ENCODE data around the gene AUP1. TPM values are rescaled to one million over a fixed set of nuclear protein-coding genes. Genes with fewer than 3 reads are reported as not detected.

The AUP1 gene
- total and polyA plus RNA-seq, 10 of the 15 experiments (the other 5 are each of a cell fraction or from before 2014, with no cell fraction given): 39.1 to 215 (median 138) TPM

DNA sequence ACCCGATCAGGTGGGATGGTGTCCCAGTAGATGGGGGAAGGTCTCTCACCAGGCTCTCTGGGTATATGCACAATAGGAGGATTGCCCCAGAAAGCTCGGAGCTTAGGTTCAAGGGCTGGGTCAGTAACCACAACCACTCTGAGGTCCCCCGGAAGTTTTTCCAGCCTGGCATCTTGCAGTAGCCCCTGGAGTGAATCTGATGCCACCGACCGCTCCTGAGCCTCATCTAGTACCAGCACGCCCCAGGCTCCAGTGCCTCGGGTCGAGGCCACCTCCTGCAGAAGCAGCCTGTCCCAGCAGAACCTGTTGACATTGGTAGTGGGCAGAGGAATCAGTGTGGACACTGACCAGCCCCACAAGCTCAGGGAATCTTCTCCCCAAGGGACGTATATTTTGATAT is 5.5 kb downstream of the AUP1 start:
- Histone ChIP-seq H3K4me1 (ENCODE audit: control insufficient read depth, insufficient read depth, low read length) (peaks cover 21% of the 10 kb centered on the region), H2AFZ (ENCODE audit: control insufficient read depth, low read depth, low read length) (no peak overlapping the region), H3K9ac (ENCODE audit: control insufficient read depth, insufficient read depth, low read length) (no peak overlapping the region), H3K4me2 (ENCODE audit: control insufficient read depth, insufficient read depth) (no peak overlapping the region), H3K4me3 (no peak overlapping the region), H3K9me3 (replicated peaks; ENCODE audit: control insufficient read depth, insufficient read depth, low read length) (no peaks in the 10 kb centered on the region), H3K27ac (ENCODE audit: control insufficient read depth, insufficient read depth) (no peak overlapping the region), H3K36me3 (ENCODE audit: control insufficient read depth in 2 of 2, insufficient read depth in 2 of 2, low read length in 1 of 2) (peaks cover 12 to 17% of the 10 kb centered on the region in 2 experiments), H3K79me2 (ENCODE audit: control insufficient read depth, insufficient read depth, low read length) (peaks cover 18% of the 10 kb centered on the region), H3K27me3 (replicated peaks in 1 of 2; ENCODE audit: control insufficient read depth in 2 of 2, insufficient read depth in 2 of 2, low read length in 1 of 2) (no peaks in the 10 kb centered on the region), H4K20me1 (ENCODE audit: control insufficient read depth, insufficient read depth) (no peaks in the 10 kb centered on the region)
- in situ Hi-C loops (cut with MboI): no loop called here
- intact Hi-C loops (cut with micrococcal nuclease; ENCODE audit: unreplicated experiment): no loop called here
- FAIRE-seq (no peak), DNase-seq (ENCODE audit: low read depth, low spot score) (no peak), ATAC-seq (no peak)
- RAD21 ChIA-PET (ENCODE audit: unreplicated experiment): no interaction called here
- POLR2A ChIA-PET: no interaction called here
- no TSS peak for BruUV-seq (replicated peaks)
- TF ChIP-seq POLR2AphosphoS5 (IDR thresholded peaks at IDR 0.05; ENCODE audit: low read length) (no peak), NFXL1 (IDR thresholded peaks at IDR 0.05; ENCODE audit: borderline replicate concordance) (no peak), NBN (IDR thresholded peaks at IDR 0.05) (no peak), ZSCAN29 (IDR thresholded peaks at IDR 0.05) (no peak), POLR2A (IDR thresholded peaks at IDR 0.05; ENCODE audit: low read depth, low read length) (no peak), SUZ12 (IDR thresholded peaks at IDR 0.05; ENCODE audit: unreplicated experiment) (no peak)
- CTCF ChIA-PET: no interaction called here
- SMC1A ChIA-PET (ENCODE audit: uncharacterized antibody, unreplicated experiment): no interaction called here
- WGBS (ENCODE audit: insufficient coverage, insufficient replicate concordance, low lambda C conversion rate, missing lambda C conversion rate): 84% methylated on average over 9 of the region's 9 CpGs

DNA sequence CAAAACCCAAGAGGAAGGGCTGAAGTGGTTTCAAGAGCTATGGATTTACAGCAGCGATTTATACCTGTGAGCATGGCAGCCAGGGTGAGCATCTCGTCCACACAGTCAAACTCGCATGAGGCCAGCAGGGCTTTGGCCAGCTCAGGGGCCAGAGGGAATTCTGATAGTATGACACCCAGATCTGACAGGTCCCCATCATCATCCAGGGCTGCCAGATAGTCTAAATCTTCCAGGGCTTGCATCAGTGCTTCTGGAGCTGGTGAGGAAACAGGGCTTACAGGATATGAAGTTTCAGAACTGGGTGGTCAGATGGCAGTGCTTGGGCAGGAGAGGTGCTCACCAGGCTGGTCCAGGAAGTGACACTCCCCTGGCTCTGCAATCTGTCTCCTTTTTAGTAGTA is 7.0 kb downstream of the AUP1 start:
- SMC1A ChIA-PET (ENCODE audit: uncharacterized antibody, unreplicated experiment): interaction anchor here (0.9 to 2.3 kb wide), 2 partner anchors 16 to 66 kb away, joined by 4 to 8 read pairs; partner anchors contain the start of gene PCGF1
- 85% methylated on average over 3 of the region's 3 CpGs for whole genome bisulfite sequencing (ENCODE audit: insufficient coverage, insufficient replicate concordance, low lambda C conversion rate, missing lambda C conversion rate)
- in situ Hi-C loops (cut with MboI): no loop called here
- DNase-seq (ENCODE audit: low read depth, low spot score) (no peak), ATAC-seq (no peak), FAIRE-seq (no peak)
- H3K4me1 ChIP-seq (ENCODE audit: control insufficient read depth, insufficient read depth, low read length): peaks cover 11% of the 10 kb centered on the region
- no peak overlapping the region for H3K27ac ChIP-seq (ENCODE audit: control insufficient read depth, insufficient read depth)
- H2AFZ ChIP-seq (ENCODE audit: control insufficient read depth, low read depth, low read length): no peak overlapping the region
- POLR2A ChIA-PET: interaction anchor here (0.5 to 1.8 kb wide), 2 partner anchors 14 to 146 kb away, joined by 3 to 5 read pairs; partner anchors contain the start of gene PCGF1
- no peaks in the 10 kb centered on the region for H4K20me1 ChIP-seq (ENCODE audit: control insufficient read depth, insufficient read depth)
- peaks cover 4% of the 10 kb centered on the region for H3K79me2 ChIP-seq (ENCODE audit: control insufficient read depth, insufficient read depth, low read length)
- no peaks in the 10 kb centered on the region for H3K27me3 ChIP-seq (replicated peaks in 1 of 2; ENCODE audit: control insufficient read depth in 2 of 2, insufficient read depth in 2 of 2, low read length in 1 of 2)
- RAD21 ChIA-PET (ENCODE audit: unreplicated experiment): no interaction called here
- TF ChIP-seq TARDBP (IDR thresholded peaks at IDR 0.05; ENCODE audit: borderline replicate concordance): no peak
- no peak for TF ChIP-seq SMARCA5 (IDR thresholded peaks at IDR 0.05)
- TF ChIP-seq EP300 (IDR thresholded peaks at IDR 0.05; ENCODE audit: borderline replicate concordance in 1 of 2, control insufficient read depth in 1 of 2, low read depth in 2 of 2, low read length in 2 of 2): no peak
- no peak for TF ChIP-seq ZNF384 (IDR thresholded peaks at IDR 0.05; ENCODE audit: borderline replicate concordance, low read depth, low read length)
- no peak for TF ChIP-seq CHD2 (IDR thresholded peaks at IDR 0.05; ENCODE audit: borderline replicate concordance, low read depth, low read length)
- TF ChIP-seq GATAD2B (conservative IDR thresholded peaks at IDR 0.05; ENCODE audit: low read depth): no peak
- TF ChIP-seq, protein P1, sequence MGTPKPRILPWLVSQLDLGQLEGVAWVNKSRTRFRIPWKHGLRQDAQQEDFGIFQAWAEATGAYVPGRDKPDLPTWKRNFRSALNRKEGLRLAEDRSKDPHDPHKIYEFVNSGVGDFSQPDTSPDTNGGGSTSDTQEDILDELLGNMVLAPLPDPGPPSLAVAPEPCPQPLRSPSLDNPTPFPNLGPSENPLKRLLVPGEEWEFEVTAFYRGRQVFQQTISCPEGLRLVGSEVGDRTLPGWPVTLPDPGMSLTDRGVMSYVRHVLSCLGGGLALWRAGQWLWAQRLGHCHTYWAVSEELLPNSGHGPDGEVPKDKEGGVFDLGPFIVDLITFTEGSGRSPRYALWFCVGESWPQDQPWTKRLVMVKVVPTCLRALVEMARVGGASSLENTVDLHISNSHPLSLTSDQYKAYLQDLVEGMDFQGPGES (IDR thresholded peaks at IDR 0.05): no peak
- H3K9me3 ChIP-seq (replicated peaks; ENCODE audit: control insufficient read depth, insufficient read depth, low read length): no peaks in the 10 kb centered on the region
- no TSS peak for BruUV-seq (replicated peaks)
- no peak overlapping the region for H3K4me2 ChIP-seq (ENCODE audit: control insufficient read depth, insufficient read depth)
- CTCF ChIA-PET: interaction anchor here (1.0 to 1.2 kb wide), 2 partner anchors 40 to 65 kb away, joined by 4 to 6 read pairs; partner anchors contain the start of genes CCDC142 and TTC31
- H3K36me3 ChIP-seq (ENCODE audit: control insufficient read depth in 2 of 2, insufficient read depth in 2 of 2, low read length in 1 of 2): peaks cover 12 to 17% of the 10 kb centered on the region in 2 experiments
- intact Hi-C loops (cut with micrococcal nuclease; ENCODE audit: unreplicated experiment): no loop called here
- H3K4me3 ChIP-seq: no peak overlapping the region
- no peak overlapping the region for H3K9ac ChIP-seq (ENCODE audit: control insufficient read depth, insufficient read depth, low read length)

All from GM12878 (cell line).